MM.1S (cell line): ENCODE data around the gene DEPDC7.

Experiments
- DNase-seq: peaks from one replicate; pipeline ENCODE4 v3.0.0-alpha.2; 2015
- H2AFZ ChIP-seq: fragments of 300-600 bp; sonication (generic); 2 replicates; pipeline ENCODE4 v1.6.0; 2016; ENCODE audit warnings: antibody characterized with exemption, low read length
- H3F3A ChIP-seq: fragments of 300-600 bp; sonication (generic); 2 replicates; pipeline ENCODE4 v1.6.1; 2016; ENCODE audit warnings: mild to moderate bottlenecking, antibody characterized with exemption, low read length, moderate library complexity, mixed read lengths; ENCODE audit not compliant: insufficient read depth
- H3K27ac ChIP-seq: fragments of 300-600 bp; sonication (generic); 2 replicates; pipeline ENCODE4 v1.5.1; 2016; ENCODE audit warnings: mild to moderate bottlenecking, low read length
- H3K27me3 ChIP-seq: fragments of 300-600 bp; sonication (generic); replicated peaks from 2 replicates; pipeline ENCODE4 v1.6.0; 2016; ENCODE audit warnings: low read length; ENCODE audit not compliant: insufficient read depth
- H3K36me3 ChIP-seq: fragments of 300-600 bp; sonication (generic); replicated peaks from 2 replicates; pipeline ENCODE4 v1.6.1; 2016; ENCODE audit warnings: mild to moderate bottlenecking, low read length, mixed read lengths; ENCODE audit not compliant: insufficient read depth
- H3K4me1 ChIP-seq: fragments of 300-600 bp; sonication (generic); 2 replicates; pipeline ENCODE4 v1.6.1; 2016; ENCODE audit warnings: low read length, mixed read lengths
- H3K4me2 ChIP-seq: fragments of 300-600 bp; sonication (generic); 2 replicates; pipeline ENCODE4 v1.6.0; 2016; ENCODE audit warnings: low read depth, low read length
- H3K4me3 ChIP-seq: fragments of 300-600 bp; sonication (generic); 2 replicates; pipeline ENCODE4 v1.5.1; 2016; ENCODE audit warnings: low read length, mixed read lengths
- H3K79me2 ChIP-seq: fragments of 300-600 bp; sonication (generic); 2 replicates; pipeline ENCODE4 v1.6.1; 2016; ENCODE audit warnings: mixed run types, low read length, mixed read lengths
- H3K9ac ChIP-seq: fragments of 300-600 bp; sonication (generic); 2 replicates; pipeline ENCODE4 v1.6.1; 2016; ENCODE audit warnings: low read length, mixed read lengths
- H3K9me2 ChIP-seq: fragments of 300-600 bp; sonication (generic); replicated peaks from 2 replicates; pipeline ENCODE4 v1.6.1; 2016; ENCODE audit warnings: mild to moderate bottlenecking, low read length, mixed read lengths; ENCODE audit not compliant: insufficient read depth
- H3K9me3 ChIP-seq: fragments of 300-600 bp; sonication (generic); replicated peaks from 2 replicates; pipeline ENCODE4 v1.6.1; 2016; ENCODE audit warnings: mild to moderate bottlenecking, low read length, mixed read lengths; ENCODE audit not compliant: insufficient read depth
- H4K20me1 ChIP-seq: fragments of 300-600 bp; sonication (generic); 2 replicates; pipeline ENCODE4 v1.6.1; 2016; ENCODE audit warnings: mild to moderate bottlenecking, low read length, moderate library complexity, mixed read lengths; ENCODE audit not compliant: insufficient read depth
- EZH2 ChIP-seq: fragments of 300-600 bp; sonication (generic); optimal IDR thresholded peaks from 2 replicates; pipeline ENCODE3; 2017; ENCODE audit warnings: low read depth, mild to moderate bottlenecking, antibody characterized with exemption, low read length, mixed read lengths
- EZH2phosphoT487 ChIP-seq: fragments of 300-600 bp; sonication (generic); IDR thresholded peaks from 2 replicates; pipeline ENCODE4 v1.6.1; 2018; ENCODE audit warnings: antibody characterized with exemption, low read length
- TF ChIP-seq, protein P1 (sequence below): fragments of 300-600 bp; sonication (generic); IDR thresholded peaks from 2 replicates; pipeline ENCODE4 v1.5.1; 2016; ENCODE audit warnings: antibody characterized with exemption, low read length, mixed read lengths

DEPDC7 gene

GRCh38 chr11:33059331-33060007 is 43.8 kb downstream of the DEPDC7 start:
- H3K27me3 ChIP-seq: no peaks in the 10 kb centered on the region
- no peak for TF ChIP-seq EZH2phosphoT487
- TF ChIP-seq, protein P1, sequence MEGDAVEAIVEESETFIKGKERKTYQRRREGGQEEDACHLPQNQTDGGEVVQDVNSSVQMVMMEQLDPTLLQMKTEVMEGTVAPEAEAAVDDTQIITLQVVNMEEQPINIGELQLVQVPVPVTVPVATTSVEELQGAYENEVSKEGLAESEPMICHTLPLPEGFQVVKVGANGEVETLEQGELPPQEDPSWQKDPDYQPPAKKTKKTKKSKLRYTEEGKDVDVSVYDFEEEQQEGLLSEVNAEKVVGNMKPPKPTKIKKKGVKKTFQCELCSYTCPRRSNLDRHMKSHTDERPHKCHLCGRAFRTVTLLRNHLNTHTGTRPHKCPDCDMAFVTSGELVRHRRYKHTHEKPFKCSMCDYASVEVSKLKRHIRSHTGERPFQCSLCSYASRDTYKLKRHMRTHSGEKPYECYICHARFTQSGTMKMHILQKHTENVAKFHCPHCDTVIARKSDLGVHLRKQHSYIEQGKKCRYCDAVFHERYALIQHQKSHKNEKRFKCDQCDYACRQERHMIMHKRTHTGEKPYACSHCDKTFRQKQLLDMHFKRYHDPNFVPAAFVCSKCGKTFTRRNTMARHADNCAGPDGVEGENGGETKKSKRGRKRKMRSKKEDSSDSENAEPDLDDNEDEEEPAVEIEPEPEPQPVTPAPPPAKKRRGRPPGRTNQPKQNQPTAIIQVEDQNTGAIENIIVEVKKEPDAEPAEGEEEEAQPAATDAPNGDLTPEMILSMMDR: no peak
- no peak for TF ChIP-seq EZH2
- H3K4me2 ChIP-seq: no peak overlapping the region
- no peaks in the 10 kb centered on the region; the same call in 1 of the 2 replicates for H3K36me3 ChIP-seq
- no peaks in the 10 kb centered on the region for H3F3A ChIP-seq
- no peak overlapping the region for H3K4me3 ChIP-seq
- DNase-seq: no peak
- no peaks in the 10 kb centered on the region for H3K79me2 ChIP-seq
- H3K9ac ChIP-seq: no peak overlapping the region
- no peaks in the 10 kb centered on the region for H3K4me1 ChIP-seq
- H2AFZ ChIP-seq: no peak overlapping the region
- no peaks in the 10 kb centered on the region for H4K20me1 ChIP-seq
- H3K9me2 ChIP-seq: no peaks in the 10 kb centered on the region
- no peaks in the 10 kb centered on the region for H3K9me3 ChIP-seq
- H3K27ac ChIP-seq: no peak overlapping the region

GRCh38 chr11:33060271-33060670 is 44.6 kb downstream of the DEPDC7 start:
- H3K27me3 ChIP-seq: no peaks in the 10 kb centered on the region
- no peak overlapping the region for H3K4me3 ChIP-seq
- no peaks in the 10 kb centered on the region; the same call in 1 of the 2 replicates for H3K36me3 ChIP-seq
- no peaks in the 10 kb centered on the region for H3K9me3 ChIP-seq
- H3K9me2 ChIP-seq: no peaks in the 10 kb centered on the region
- DNase-seq: no peak
- H3K79me2 ChIP-seq: no peaks in the 10 kb centered on the region
- no peaks in the 10 kb centered on the region for H3K4me1 ChIP-seq
- no peak overlapping the region for H2AFZ ChIP-seq
- TF ChIP-seq EZH2 (no peak), EZH2phosphoT487 (no peak)
- TF ChIP-seq, protein P1: no peak
- no peak overlapping the region for H3K4me2 ChIP-seq
- H3F3A ChIP-seq: no peaks in the 10 kb centered on the region
- H3K9ac ChIP-seq: no peak overlapping the region
- no peak overlapping the region for H3K27ac ChIP-seq
- no peaks in the 10 kb centered on the region for H4K20me1 ChIP-seq

DNA sequence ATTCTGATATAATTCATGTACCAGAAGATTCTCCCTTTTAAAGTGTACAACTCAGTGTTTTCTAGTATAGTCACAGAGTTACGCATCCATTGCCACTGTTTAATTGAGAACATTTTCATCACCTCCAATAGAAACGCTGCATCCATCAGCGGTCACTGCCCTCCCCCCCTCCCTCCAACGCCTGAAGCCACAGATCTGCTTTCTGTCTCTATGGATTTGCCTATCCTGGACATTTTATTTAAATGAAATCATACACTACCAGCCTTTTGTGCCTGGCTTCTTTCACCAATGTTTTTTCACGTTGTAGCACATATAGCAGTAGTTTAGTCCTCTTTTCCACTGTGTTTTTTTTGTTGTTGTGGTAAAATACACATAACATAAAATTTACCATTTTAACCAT is 46.5 kb downstream of the DEPDC7 start:
- H3K4me1 ChIP-seq: no peaks in the 10 kb centered on the region
- H3K36me3 ChIP-seq: no peaks in the 10 kb centered on the region; the same call in 1 of the 2 replicates
- no peak overlapping the region for H3K27ac ChIP-seq

More for the DNA sequence above, 46.5 kb downstream of the DEPDC7 start:
- Histone ChIP-seq H3K4me2 (no peak overlapping the region), H3F3A (no peaks in the 10 kb centered on the region), H3K9me3 (no peaks in the 10 kb centered on the region), H3K4me3 (no peak overlapping the region), H3K9ac (no peak overlapping the region), H3K9me2 (no peaks in the 10 kb centered on the region), H2AFZ (no peak overlapping the region), H3K79me2 (no peaks in the 10 kb centered on the region), H3K27me3 (no peaks in the 10 kb centered on the region), H4K20me1 (no peaks in the 10 kb centered on the region)
- TF ChIP-seq EZH2: no peak
- TF ChIP-seq EZH2phosphoT487: no peak
- TF ChIP-seq, protein P1: no peak
- no peak for DNase-seq
